ENCODE results near the gene ELL. TPM values are rescaled to one million over a fixed set of nuclear protein-coding genes. Genes with fewer than 3 reads are reported as not detected.

Gene ELL
- total RNA-seq, 1 experiment from 2014 or later = 17.0 TPM

DNA sequence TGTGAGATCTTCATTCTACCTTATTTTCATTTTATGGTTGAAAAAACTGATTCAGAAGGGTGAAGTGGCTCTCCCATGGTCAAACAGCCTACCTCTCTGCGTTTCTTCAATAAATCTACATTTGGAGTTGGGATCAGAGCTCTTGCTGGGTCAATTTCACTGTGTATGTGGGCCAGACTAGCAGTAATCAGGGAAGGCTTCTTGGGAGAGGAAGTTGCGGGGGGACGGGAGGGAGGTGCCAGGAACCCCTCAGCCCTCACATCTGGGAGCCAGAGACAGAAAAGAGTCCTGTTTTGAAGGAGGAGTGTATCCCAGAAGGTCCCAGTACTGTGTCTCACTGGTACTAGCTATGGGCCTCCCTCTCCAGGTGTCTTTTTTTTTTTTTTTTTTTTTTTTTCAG lies 36.7 kb upstream of the ELL start:
- Histone ChIP-seq H2BK120ac (ENCODE audit: low read depth, low read length, poor library complexity, severe bottlenecking) (no peak overlapping the region), H3K4ac (ENCODE audit: low read depth, low read length) (no peak overlapping the region), H3K23ac (ENCODE audit: insufficient read length, low read depth, low read length) (no peak overlapping the region), H3K27ac (ENCODE audit: insufficient read length, low read depth, low read length) (no peak overlapping the region), H3K14ac (ENCODE audit: insufficient read depth, low read length) (no peak overlapping the region), H3K79me2 (ENCODE audit: insufficient read depth, low read length) (peaks cover 6% of the 10 kb centered on the region; the same call in 1 of the 2 replicates), H2AK5ac (ENCODE audit: insufficient read length, low read length) (no peak overlapping the region), H2BK20ac (ENCODE audit: low read depth, low read length, poor library complexity, severe bottlenecking) (no peak overlapping the region), H4K91ac (ENCODE audit: insufficient read length, low read depth, low read length) (no peak overlapping the region), H4K20me1 (ENCODE audit: control insufficient read depth, insufficient read depth, insufficient read length) (no peaks in the 10 kb centered on the region), H3K4me2 (ENCODE audit: insufficient read depth, insufficient read length, low read length) (peak overlapping the region; percentile 65), H3K18ac (ENCODE audit: insufficient read length, low read depth, low read length) (no peak overlapping the region), H3K9me3 (ENCODE audit: control insufficient read depth, low read depth, low read length) (no peaks in the 10 kb centered on the region), H4K5ac (ENCODE audit: insufficient read length, low read depth, low read length) (no peak overlapping the region), H3K56ac (ENCODE audit: insufficient read length, low read depth, low read length) (no peak overlapping the region), H3K27me3 (ENCODE audit: insufficient read depth, low read length) (no peaks in the 10 kb centered on the region), H3T11ph (ENCODE audit: low read length) (no peak overlapping the region), H3K9ac (ENCODE audit: extremely low read depth, insufficient read length, low read length) (no peak overlapping the region), H3K4me1 (ENCODE audit: insufficient read depth, low read length) (no peaks in the 10 kb centered on the region), H2BK5ac (ENCODE audit: insufficient read length, low read length) (no peak overlapping the region), H2AFZ (ENCODE audit: low read length) (no peak overlapping the region), H4K8ac (replicated peaks; ENCODE audit: insufficient read length, low read depth, low read length) (no peak overlapping the region), H2BK12ac (ENCODE audit: insufficient read length, low read depth, low read length) (no peak overlapping the region), H3K23me2 (ENCODE audit: insufficient read length, low read depth, low read length, poor library complexity, severe bottlenecking) (peaks cover 6% of the 10 kb centered on the region), H2BK15ac (ENCODE audit: low read depth, low read length) (no peak overlapping the region), H3K79me1 (ENCODE audit: insufficient read depth, low read depth, low read length, poor library complexity, severe bottlenecking) (no peaks in the 10 kb centered on the region)
- Mint-ChIP-seq H3K4me3 (peak overlapping the region; percentile 88 to 96), H3K36me3 (ENCODE audit: insufficient read depth in 1 of 3, low read depth in 3 of 3) (peaks cover 3 to 20% (median 19%) of the 10 kb centered on the region in 3 experiments; a peak in 6 of 7 replicates), H3K4me1 (peaks cover 5 to 8% of the 10 kb centered on the region in 2 experiments), H3K9me3 (no peaks in the 10 kb centered on the region), H3K27ac (peak overlapping the region in 1 of 3 experiments; percentile 21; a peak in 2 of 7 replicates), H3K27me3 (ENCODE audit: low read depth) (no peaks in the 10 kb centered on the region)
- TF ChIP-seq, protein P1, sequence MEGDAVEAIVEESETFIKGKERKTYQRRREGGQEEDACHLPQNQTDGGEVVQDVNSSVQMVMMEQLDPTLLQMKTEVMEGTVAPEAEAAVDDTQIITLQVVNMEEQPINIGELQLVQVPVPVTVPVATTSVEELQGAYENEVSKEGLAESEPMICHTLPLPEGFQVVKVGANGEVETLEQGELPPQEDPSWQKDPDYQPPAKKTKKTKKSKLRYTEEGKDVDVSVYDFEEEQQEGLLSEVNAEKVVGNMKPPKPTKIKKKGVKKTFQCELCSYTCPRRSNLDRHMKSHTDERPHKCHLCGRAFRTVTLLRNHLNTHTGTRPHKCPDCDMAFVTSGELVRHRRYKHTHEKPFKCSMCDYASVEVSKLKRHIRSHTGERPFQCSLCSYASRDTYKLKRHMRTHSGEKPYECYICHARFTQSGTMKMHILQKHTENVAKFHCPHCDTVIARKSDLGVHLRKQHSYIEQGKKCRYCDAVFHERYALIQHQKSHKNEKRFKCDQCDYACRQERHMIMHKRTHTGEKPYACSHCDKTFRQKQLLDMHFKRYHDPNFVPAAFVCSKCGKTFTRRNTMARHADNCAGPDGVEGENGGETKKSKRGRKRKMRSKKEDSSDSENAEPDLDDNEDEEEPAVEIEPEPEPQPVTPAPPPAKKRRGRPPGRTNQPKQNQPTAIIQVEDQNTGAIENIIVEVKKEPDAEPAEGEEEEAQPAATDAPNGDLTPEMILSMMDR (conservative IDR thresholded peaks at IDR 0.05) = no peak
- DNase-seq = no peak
- WGBS (ENCODE audit: extremely low coverage, insufficient read length, low lambda C conversion rate) = no CpG with 5 or more reads among the region's 3 CpGs
